ENCODE results near the gene SLTM. TPM values are rescaled to one million over a fixed set of nuclear protein-coding genes. Genes with fewer than 3 reads are reported as not detected.
"Not testable (repeated sequence)": the region's sequence is repeated elsewhere in the genome, so short reads cannot be mapped to it uniquely, and the experiment has no call there.

The SLTM gene
- 183 TPM for polyA plus RNA-seq (ENCODE audit: insufficient read length)
- long read RNA-seq, donor 1, partial matches to known transcripts, result 25 of 33 reads
- long read RNA-seq, donor 1, other reads (novel, unspliced or antisense), result 0 of 33 reads
- long read RNA-seq, donor 2, partial matches to known transcripts, result 14 of 21 reads
- long read RNA-seq, donor 2, other reads (novel, unspliced or antisense), result 0 of 21 reads
- long read RNA-seq, donor 3, partial matches to known transcripts, result 10 of 15 reads
- long read RNA-seq, donor 3, other reads (novel, unspliced or antisense), result 0 of 15 reads
- long read RNA-seq, donor 4, partial matches to known transcripts, result 0 of 2 reads
- long read RNA-seq, donor 4, other reads (novel, unspliced or antisense), result 0 of 2 reads
- long read RNA-seq, donor 5, full-length matches to known transcripts, result 6 of 23 reads
- long read RNA-seq, donor 5, partial matches to known transcripts, result 17 of 23 reads
- long read RNA-seq, donor 5, other reads (novel, unspliced or antisense), result 0 of 23 reads
- long read RNA-seq, donor 6, partial matches to known transcripts, result 19 of 22 reads
- long read RNA-seq, donor 6, other reads (novel, unspliced or antisense), result 0 of 22 reads
- long read RNA-seq, donor 7, partial matches to known transcripts, result 28 of 40 reads
- long read RNA-seq, donor 7, other reads (novel, unspliced or antisense), result 0 of 40 reads
- long read RNA-seq, donor 8, full-length matches to known transcripts, result 5 of 5 reads
- long read RNA-seq, donor 8, partial matches to known transcripts, result 0 of 5 reads
- long read RNA-seq, donor 8, other reads (novel, unspliced or antisense), result 0 of 5 reads

DNA sequence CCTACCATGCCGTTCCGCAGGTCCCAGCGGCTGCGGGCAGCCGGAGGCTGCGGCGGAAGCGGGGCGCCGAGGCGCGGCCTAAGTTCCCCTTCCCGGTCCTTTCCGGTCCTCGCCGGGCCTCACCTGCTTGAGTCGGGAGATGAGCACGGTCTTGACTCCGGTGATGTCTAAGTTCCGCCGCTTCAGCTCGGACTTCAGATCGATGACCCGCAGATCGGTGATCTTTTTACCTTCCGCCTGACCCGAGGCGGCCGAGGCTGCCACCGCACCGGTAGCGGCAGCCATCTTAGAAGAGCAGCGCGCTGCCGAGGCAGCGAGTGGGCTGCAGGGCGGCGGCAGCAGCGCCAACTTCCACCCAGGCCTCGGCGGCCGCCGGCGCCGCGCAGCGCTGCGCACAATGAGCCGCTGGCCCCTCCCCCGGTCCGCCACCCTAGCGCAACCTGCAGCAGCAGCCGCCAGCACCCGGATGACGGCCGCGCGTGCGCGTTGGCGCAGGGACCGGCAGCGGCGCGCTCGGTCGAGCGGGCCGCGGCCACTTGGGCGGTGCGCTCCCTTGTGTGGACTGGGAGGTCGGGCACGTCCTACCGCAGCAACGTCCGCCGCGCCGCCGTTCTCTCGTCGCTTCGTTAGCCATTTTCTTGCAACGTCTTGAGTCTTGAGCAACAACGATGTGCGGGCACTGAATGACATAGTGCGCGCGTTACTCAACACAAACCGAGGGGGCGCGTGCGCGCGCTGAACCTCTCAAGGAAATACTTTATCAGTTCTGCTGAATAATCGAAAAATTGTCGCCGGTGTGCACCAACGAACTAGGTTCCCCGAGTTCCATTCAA lies at the start of gene SLTM:
Gene SLTM, minus strand, starts transcription at position 399 of the 833 bp plus-strand sequence. Its CDS starts 114 bp downstream, at position 285.
- peak; percentile 93 for DNase-seq

DNA sequence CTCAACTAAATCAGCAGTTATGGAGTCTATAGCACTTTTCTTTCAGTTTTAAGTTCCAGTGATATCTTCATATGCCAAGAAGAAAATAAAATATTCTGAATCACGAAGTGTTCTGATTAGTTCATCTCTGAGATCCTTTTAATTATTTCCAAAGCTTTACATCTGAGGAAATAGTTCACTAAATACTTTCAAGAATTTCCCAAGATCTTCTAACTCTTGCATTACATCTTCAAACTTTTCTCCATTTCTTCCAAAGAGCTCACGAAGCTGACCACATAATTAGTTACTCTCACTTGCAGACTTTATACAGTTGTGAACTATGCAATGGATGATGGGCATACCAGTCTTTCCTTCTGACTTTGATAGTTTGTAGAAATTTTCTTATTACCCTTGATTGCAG lies 49.8 kb upstream of the SLTM start:
- no peak for DNase-seq

DNA sequence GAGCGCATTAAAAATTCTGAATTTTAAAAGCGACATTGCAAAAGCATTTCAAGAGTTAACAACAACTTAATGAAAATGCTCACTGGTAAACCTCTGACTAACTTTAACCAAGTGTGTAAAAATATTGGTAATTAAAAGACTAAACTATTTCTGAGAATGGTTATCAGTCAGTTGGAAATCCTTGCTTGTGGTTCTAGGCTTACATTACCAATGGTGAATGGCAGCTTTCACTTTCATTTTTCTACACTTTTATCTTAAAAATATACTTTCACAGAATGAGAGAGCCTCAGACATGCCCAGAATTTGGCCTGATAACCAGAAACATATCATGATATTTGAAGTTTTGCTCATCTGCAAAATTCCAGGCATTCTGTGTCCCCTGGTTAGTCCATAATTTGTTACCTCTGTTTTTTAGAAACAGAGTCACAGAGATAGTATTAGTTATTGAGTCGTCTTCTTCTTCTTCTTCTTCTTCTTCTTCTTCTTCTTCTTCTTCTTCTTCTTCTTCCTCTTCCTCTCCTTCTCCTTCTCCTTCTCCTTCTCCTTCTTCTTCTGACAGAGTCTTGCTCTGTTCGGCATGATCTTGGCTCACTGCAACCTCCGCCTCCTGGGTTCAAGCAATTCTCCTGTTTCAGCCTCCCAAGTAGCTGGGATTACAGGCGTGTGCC lies 48.5 kb upstream of the SLTM start:
- DNase-seq, result no peak

DNA sequence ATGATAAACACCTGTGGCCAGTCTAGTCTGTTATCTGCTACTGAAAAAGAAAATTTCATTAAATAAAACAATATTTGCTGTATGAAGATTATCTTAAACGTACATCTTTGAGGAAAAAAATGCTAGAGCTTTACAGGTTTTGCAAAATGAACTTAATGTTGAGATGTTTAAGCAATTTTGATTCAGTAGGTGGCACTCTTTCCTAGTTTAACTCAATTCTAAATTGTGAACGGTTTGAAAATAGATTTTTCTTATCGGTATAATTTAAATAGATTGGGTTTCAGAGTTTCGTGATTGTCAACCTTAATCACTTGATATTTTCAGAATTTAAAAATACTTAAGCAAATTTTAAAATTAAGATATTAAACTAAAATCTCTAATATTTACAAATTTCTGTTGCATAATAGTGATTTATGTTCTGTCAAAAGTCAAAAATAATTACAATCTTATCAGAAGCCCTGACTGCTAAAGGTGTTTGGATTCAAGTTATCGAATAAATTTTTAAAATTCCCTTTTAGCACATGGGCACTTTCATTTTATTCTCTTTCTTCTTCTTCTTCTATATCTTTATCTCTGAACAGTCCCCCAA lies 47.0 kb upstream of the SLTM start:
- DNase-seq, result peak; percentile 26

DNA sequence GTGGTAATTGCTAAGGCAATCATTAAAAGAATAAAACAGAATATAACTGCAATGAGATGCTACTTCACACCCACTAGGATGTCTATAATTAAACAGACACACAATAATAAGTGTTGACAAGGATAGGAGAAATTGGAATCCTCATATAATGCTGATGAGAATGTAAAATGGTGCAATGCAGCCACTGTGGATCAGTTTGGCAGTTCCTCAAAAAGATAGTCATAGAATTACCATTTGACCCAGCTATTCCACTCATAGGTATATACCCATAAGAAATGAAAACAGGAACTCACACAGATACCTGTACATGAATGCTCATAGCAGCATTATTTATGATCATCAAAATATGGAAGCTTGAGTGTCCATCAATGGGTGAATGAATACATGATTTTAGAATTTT lies 44.4 kb upstream of the SLTM start:
- DNase-seq, result no peak

DNA sequence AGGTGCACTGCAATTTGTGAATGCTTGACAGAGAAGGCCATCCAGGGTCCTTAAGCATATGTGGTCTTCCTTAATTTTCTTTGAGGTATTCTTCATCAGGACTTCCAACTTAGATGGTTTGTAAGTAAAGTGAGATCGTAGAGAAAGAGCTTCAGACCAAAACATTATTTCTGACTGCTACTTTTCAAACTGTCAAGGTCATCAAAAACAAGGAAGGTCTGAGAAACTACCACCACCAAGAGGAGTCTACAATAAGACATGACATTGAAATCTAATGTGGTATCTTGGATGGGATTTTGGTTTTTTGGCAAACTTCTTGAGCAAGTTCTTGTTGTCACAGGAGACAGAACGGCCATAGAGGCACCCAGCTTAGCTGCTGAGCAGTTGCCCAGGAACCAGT lies 34.0 kb upstream of the SLTM start:
- no peak for DNase-seq

DNA sequence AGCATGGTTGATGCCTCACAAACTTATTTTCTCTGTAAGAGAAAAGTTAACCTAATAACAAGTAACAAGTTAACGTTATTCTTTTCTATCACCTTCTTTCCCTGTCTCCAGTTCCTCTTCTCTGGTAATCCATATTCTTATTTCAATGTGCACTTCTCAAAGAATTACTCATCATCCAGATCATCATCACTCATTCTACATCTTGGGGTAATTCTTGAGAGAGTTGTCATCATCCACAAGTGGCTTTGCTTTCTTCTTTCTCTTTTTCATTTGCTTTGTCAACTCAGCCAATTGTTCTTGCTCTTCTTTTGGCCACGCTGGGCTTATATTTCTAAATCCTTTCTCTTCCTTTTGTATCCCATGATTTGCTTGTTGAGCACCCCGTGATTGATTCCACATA lies 33.2 kb upstream of the SLTM start:
- DNase-seq, result no peak

DNA sequence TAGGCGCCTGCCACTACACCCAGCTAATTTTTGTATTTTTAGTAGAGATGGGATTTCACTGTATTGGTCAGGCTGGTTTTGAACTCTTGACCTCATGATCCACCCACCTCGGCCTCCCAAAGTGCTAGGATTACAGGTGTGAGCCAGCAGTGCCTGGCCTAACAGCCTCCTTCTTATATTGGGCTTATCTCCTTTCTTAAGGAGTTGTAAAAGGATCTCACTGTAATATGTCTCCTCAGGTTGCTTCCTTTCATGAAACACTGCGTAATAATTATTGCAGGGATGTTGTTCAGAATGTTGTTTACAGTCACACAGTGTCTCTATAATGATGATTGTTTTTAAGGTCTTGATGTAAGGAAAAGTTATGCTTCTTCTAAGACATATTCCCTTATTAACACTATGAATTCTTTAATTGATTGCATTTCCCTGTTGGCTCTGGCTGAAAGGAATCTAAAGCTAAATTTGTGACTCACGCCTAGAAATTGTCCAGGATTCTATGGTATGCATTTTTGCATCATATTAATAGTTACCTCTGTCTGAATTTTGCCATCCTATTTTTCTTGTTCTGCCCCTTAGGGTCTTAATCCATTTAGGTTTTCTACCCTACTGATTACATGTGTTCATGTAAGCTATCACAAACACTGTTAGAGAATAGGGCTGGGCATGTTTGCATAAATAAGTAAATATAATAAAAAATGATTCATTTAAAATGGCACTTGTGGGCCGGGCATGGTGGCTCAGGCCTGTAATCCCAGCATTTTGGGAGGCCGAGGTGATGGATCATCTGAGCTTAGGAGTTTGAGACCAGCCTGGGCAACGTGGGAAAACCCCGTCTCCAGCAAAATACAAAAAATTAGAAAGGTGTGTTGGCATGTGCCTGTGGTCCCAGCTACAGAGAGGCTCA lies 29.4 kb upstream of the SLTM start:
- DNase-seq, result no peak

DNA sequence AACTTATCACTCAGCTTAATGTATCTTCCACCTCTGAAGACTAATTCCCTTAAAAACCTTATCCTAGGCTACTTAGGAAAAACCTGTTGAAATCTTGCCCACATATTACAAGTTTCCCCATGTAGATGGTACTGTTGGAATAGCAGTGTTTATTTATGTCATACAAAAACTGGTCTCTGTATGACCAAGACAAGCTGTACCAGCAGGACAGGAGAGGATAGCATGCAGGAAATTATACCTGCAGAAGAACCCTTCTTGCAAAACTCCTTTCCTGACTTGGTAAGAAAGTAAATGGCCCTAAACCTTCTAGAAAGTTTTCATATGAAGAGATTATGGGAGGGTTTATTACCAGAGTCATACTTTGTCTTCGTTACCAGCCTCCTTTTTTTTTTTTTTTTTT lies 28.7 kb upstream of the SLTM start:
- no peak for DNase-seq

DNA sequence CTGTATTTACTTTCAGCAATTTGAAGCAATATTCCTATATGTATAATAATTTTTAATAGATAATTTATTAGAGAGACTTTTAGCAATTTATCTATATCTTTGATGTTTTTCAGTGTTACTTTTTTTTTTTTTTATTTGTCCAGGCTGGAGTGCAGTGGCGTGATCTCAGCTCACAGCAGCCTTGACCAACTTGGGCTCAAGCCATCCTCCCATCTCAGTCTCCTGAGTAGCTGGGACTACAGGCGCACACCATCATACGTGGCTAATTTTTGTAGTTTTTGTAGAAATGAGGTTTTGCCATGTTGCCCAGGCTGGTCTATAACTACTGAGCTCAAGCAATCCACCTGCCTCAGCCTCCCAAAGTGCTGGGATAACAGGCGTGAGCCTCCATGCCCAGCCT lies 25.3 kb upstream of the SLTM start:
- no peak for DNase-seq

DNA sequence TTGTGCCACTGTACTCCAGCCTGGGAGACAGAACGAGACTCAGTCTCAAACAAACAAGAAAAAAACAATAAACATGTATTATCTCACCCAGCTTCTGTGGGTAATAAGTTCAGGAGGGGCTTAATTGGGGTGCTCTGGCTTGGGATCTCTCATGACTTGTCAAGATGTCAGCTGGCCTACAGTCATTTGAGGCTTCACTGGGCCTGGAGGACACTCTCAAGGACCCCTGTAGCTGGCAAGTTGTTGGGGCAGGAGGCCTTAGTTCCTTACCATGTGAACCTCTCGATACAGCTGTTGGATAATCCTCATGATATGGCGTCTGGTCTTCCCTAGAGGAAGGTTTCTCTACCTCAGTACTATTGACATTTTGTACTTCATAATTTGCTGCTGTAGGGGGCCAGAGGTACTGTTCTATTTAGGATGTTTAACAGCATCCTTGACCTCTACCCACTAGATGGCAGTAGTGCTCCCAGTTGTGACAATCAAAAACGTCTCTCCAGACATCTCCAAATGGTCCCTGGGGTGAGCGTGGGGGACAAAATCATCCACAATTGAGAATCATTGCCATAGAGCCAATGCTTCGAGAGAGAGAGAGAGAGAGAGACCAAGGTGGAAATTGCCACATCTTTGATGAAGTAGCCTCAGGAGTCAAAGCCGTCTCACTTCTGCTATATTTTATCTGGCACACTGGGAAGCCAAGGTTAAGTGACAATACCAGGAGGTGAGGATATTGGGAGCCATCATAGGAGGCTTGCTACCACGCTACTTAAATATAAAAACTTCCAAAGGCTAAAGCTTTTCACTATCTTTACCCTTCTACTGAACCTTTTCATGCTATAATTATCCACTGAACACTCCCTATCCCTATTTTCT lies 23.9 kb upstream of the SLTM start:
- peak; percentile 46 for DNase-seq

DNA sequence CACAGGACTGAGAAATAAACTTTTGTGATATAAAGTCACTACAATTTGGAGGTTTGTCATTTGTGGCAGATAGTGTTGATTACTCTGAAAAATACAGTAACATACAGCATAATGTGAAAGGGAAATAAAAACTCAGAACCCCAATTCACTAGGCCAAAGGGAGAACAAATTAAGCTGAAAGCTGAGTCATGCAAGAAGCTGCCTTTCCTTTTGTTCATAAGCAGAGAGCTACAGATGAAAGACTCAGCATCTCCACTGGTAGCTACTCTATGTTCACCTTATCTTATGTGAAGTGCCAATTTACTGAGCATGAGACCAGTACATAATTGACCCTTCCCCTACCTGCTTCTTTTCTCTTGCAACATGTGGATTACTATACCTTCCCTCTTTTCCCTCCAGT lies 19.3 kb upstream of the SLTM start:
- no peak for DNase-seq

DNA sequence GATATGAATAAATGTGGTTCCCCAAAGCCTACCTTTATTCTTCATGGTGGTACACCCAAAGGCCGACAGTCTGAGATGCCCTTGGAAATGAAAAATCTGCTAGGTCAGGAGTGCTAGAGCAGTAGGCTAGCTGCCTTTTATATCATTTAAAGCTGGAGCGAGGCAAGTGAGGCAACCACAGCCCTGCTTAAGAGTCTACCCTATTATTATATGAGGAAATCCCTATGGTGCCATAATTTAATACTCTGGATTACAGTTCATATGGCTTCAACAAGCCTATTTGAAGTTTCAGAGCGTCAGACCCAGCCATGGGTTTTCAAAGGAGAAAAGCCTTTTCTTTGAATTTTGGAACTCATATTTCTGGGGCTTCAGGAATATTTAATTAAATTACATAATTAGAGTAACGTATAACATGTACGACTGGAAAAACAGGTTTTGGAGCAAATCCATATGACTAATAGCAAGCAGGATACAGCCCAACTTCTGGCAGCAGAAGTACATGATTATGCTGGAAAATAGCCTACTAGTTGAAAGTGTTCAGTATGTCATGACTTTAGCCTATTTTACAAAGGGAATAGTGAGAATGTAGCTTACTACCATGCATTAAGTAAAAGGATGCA lies 18.0 kb upstream of the SLTM start:
- DNase-seq, result peak; percentile 22

DNA sequence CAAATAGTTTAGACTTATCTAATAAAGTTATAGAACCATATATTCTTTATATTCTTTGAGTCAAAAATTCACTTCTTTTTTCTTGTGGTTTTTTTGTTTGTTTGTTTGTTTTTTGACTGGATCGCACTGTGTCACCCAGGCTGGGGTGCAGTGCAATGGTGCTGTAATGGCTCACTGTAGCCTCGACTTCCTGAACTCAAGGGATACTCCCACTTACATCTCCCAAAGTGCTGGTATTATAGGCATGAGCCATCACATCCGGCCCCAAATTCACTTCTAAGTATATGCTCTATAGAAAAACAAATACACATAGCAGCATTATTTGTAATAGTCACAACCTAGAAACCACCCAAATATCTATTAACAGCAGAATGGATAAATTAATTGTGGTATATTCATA lies 13.7 kb upstream of the SLTM start:
- no peak for DNase-seq

DNA sequence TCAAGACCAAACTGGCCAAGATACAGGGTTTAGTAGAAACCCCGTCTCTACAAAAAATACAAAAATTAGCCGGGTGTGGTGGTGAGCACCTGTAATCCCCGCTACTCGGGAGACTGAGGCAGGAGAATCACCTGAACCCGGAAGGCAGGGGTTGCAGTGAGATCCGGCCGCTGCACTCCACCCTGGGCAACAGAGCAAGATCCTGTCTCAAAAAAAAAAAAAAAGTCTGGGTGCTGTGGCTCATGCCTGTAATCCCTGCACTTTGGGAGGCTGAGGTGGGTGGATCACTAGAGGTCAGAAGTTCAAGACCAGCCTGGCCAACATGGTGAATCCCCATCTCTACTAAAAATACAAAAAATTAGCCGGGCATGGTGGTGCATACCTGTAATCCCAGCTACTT lies 1.5 kb upstream of the SLTM start:
- DNase-seq, result not testable (repeated sequence)

DNA sequence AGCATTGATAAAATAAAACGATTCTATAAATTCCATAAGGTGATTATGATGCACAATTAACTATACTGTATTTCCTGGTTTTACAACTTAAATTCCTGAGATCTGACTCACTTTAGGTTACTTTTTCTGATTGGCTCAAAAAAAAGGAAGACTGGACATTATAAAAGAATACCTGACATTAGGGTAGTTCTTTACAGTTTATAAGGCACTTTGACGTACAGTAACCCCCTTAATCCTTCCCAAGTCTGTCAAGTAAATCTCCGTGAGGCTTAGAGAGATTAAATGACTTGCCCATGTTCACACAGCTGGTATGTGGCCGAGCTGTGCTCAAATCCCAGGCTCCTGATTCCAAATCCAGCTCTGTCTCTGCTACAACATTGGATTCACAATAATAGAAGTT lies 1.0 kb upstream of the SLTM start:
- no peak for DNase-seq

DNA sequence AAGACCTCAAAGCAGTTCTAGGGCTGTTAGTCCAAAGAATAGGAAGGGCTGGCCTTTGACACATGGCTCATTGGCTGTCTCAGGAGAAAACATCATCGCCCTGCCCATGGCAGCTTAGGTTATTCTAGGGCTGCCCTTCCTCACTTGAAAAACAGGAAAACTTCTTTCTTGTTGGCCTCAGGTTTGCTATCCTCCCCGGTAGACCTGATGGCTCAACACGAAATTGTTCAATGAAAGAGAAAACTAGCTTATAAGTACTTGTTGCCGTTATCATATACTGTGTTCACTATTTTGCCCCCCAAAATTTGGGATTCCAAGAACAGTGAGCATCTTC lies 602 bp upstream of the SLTM start:
- no peak for DNase-seq

DNA sequence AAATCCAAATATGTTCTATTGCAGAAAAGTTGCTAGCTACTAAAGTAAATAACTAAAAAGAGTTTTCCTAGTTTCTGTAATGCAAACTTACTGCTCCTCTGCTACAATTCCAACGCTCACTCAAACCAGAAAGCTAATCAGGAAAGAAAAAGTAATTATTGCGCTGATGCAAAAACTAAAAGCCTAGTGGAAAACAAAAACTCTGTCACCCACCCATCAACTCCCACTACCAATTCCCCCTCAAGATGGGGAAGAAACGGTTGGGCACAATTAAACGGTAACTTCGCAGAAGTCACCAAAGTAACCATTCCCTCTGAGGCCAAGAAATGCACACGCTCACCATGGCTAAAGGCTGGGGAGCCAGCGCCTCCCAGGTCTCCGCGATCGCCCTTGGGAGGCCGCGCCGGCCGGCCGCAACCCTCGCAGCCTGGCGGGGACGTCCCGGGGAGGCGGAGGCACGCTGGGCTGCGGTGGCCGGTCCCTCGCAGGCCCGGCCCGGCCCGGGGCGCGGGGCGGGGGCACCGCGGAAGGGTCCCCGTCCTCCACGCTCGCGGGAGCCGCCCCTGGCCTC lies 684 bp downstream of the SLTM start:
- peak; percentile 39 for DNase-seq

All from left kidney (tissue), 8 donors.